HG02840 (cell line): ENCODE measurements around the gene CCNC.

Source experiments
- ATAC-seq: cut with Tn5 transposase; IDR thresholded peaks from one replicate; pipeline ENCODE4 v1.9.1; 2021; ENCODE audit warnings: mild to moderate bottlenecking, moderate library complexity, moderate number of reproducible peaks; ENCODE audit not compliant: unreplicated experiment, low FRiP score

The CCNC gene, protein sequence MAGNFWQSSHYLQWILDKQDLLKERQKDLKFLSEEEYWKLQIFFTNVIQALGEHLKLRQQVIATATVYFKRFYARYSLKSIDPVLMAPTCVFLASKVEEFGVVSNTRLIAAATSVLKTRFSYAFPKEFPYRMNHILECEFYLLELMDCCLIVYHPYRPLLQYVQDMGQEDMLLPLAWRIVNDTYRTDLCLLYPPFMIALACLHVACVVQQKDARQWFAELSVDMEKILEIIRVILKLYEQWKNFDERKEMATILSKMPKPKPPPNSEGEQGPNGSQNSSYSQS

DNA sequence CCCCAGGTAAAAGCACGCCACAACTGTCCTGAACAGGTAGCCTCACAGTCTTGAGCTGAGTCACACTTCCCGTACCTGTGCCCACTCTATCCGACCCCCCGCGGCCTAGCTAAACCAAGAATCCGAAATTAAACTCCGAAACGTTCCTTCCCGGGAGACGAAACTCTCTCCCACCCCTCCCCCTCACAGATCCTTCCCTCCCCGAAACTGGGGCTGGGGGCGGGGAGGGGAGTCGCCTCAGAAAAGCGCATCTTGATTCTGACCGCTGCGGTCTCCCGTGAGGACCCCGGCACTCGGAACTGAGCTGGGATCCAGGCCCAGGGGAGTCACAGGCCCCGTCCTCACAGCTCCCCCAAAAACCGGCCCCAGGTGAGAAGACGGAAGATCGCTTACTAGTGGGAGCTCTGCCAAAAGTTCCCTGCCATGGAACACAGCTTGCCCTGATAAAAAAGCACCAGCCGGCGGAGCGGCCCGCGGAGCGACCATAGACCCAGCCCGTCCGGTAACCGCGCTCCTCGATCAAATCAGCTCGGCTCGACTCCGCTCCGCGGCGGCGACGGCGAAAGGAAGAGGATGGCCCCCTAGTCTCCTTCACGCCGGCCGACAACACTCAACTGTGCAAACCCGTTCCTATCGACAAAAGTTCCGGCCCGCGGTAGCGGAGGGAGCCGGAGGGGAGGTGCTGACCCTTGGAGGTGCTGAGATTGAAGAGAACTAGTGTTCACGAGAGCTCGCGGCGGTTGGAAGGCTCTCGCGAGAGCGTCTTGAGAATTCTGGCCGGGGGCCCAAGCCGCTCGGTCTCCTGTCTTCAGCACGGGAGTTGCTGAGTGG lies at the start of gene CCNC:
Gene CCNC, minus strand, starts transcription at position 558 of the 831 bp plus-strand sequence. Its CDS starts 133 bp downstream, at position 425.
- peak; percentile 98 for ATAC-seq

DNA sequence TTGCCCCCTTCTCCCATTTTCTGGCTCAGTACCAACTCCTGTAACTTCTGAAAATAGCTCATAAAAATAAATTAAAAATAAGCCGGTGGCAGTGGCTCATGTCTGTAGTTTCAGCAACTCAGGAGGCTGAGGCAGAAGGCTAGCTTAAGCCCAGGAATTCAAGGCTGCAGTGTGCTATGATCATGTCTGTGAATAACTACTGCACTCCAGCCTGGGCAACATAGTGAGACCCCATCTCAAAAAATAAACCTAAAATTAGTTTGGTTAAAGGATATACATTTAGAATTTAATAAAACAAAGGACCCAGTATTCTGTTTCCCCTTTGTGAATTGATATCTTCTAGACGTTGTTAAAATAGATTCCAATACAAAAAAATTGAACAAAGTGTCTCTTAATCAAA lies 48.7 kb upstream of the CCNC start:
- ATAC-seq = no peak

DNA sequence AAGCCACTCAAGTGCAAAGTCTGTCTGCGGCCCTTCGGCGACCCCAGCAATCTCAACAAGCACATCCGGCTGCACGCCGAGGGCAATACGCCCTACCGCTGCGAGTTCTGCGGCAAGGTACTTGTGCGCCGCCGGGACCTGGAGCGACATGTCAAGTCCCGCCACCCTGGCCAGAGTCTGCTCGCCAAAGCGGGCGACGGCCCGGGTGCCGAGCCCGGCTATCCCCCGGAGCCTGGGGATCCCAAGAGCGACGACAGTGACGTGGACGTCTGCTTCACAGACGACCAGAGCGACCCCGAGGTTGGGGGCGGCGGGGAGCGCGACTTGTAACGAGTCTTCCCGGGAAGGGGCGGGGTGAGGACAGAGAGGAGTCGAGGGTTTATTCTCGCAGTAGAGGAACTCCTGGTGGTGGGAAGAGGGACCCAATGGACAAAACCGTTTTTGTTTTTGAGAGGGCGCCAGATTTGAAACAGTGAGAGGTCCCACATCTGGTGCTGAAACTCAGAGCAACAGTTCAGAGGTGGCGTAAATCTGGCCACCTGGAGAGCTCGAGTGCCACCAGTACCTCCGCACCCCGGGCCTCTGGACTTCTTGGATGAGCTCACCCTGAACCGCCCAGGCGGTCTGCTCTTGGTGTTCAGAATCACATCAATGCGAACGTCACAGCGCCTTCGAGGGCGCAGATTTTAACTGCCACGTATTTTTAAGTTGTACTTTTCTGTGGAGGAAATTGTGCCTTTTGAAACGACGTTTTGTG lies 46.1 kb upstream of the CCNC start:
- ATAC-seq = peak; percentile 4

DNA sequence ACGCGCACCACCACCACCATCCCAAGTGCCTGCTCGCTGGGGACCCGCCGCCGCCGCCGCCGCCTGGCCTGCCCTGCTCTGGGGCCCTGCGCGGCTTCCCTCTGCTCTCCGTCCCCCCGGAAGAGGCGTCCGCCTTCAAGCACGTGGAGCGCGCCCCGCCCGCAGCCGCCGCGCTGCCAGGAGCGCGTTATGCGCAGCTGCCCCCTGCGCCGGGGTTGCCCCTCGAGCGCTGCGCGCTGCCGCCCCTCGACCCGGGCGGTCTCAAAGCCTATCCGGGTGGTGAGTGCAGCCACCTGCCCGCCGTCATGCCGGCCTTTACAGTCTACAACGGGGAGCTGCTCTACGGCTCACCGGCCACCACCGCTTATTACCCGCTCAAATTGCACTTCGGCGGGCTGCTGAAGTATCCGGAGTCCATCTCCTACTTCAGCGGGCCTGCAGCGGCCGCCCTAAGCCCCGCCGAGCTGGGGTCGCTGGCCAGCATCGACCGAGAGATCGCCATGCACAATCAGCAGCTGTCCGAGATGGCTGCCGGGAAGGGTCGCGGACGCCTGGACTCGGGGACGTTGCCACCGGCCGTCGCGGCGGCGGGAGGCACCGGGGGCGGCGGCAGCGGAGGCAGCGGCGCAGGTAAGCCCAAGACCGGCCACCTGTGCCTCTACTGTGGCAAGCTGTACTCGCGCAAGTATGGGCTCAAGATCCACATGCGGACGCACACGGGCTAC lies 45.4 kb upstream of the CCNC start:
- peak; percentile 48 for ATAC-seq

DNA sequence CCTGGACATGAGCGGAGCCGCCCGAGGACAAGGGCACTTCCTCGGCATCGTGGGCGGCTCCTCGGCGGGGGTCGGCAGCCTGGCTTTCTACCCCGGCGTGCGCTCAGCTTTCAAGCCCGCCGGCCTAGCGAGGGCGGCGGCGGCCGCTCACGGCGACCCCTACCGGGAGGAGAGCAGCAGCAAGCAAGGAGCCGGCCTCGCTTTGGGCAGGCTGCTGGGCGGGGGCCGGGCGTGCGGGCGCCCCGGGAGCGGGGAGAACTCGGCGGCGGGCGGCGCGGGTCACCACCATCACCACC lies 44.9 kb upstream of the CCNC start:
- peak; percentile 54 for ATAC-seq

DNA sequence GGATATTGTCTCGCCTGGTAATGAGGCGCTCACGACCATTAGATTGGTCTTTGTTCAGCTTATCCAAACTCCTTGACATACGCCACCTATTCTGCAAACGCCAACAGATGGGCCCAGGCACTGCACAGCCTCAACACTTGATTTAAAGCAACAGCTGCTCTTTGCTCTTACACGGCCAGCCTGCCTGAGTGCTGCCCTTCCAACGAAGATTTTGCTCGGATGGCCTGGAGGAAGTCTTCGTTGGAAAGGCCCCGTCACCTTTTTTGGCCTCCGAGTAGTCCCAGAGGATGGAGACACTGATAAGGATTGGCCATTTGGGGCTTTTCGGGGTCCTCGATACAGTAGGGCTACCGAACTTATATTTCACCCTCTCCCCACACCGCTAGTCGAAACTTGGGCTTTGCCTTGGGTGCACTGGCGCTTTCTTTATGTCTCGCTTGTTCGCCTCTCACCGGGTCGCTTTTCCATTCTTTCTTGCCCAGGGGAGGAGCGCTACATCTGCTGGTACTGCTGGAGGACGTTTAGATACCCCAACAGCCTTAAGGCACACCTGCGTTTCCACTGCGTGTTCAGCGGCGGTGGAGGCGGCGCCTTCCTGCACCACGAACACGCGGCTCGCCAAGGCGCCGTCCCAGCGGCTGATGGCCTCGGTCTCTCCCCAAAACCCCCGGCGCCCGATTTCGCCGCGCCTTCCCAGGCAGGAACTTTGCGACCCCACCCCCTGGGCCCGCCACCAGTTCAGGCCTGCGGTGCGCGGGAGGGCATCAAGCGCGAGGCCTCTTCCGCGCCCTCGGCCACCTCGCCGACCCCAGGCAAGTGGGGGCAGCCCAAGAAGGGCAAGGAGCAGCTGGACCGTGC lies 44.3 kb upstream of the CCNC start:
- peak; percentile 9 for ATAC-seq

DNA sequence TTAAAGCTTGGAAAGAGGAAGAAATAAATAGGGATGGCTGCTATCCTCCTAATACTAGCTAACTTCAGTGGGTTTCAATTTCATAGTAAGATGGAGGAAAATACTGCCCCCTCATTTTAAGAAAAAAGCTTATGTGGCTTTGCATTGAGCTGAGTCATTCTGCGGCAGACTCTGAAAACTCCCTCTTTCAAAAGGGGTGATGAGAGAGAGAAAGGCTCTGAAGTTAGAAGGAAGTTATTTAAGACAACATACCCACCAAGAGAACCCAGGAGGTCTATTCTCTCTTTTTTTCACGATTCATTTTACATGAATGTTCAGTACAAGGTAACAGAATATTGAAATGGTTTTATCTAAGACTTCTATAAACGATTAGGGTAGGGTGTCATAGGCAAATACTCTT lies 42.7 kb upstream of the CCNC start:
- ATAC-seq = peak; percentile 55

DNA sequence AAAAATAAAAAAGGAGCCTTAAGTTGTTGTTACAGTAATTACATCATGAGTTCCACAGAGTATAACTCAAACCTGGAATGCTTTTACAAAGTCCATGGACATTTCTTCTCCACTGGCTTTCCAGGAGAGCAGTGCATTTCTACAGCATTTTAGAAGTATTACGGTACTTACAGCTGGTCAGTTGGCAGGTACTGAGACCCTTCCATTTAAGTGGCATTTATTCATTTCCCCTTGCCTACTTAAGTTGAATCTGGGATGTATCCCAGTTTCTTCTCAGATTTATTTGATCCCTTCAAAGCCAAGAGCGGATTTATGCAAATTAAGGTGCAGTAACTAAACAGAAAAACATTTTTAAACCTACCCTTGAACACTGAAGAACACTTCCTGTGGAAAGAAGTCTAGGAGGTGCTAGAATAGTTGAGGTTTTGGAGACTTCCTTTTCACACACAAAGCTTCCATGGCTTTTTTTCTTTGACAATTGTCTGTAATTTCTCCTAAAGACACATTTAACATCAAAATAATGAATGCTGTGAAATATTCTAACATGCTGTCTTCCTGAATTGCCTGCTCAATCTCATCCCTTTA lies 41.5 kb upstream of the CCNC start:
- ATAC-seq = no peak

DNA sequence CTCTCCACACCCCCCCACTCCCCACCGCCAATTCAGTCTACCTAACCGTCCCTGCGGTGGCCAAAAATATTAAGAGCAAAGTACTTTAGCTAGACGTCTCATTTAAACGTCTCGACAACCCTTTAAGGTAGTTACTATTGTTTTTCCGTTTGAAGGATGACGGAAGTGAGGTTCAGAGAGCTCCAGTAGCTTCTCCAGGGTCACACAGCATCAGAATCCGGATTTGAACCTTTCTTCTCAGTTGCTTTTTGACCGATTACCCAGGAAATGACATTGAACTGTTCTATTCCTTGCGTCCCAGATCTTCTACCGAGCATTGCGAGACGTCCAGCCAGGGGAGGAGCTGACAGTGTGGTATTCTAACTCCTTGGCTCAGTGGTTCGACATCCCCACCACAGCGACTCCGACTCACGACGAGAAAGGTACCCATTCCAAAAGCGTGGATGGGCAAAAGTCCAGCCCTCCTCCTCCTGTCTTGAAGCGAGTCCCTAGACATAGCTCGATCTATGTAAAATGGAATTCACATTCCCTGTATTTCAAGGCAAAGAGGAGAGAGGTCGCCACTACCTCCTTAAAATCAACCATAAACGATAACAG lies 40.5 kb upstream of the CCNC start:
- no peak for ATAC-seq

DNA sequence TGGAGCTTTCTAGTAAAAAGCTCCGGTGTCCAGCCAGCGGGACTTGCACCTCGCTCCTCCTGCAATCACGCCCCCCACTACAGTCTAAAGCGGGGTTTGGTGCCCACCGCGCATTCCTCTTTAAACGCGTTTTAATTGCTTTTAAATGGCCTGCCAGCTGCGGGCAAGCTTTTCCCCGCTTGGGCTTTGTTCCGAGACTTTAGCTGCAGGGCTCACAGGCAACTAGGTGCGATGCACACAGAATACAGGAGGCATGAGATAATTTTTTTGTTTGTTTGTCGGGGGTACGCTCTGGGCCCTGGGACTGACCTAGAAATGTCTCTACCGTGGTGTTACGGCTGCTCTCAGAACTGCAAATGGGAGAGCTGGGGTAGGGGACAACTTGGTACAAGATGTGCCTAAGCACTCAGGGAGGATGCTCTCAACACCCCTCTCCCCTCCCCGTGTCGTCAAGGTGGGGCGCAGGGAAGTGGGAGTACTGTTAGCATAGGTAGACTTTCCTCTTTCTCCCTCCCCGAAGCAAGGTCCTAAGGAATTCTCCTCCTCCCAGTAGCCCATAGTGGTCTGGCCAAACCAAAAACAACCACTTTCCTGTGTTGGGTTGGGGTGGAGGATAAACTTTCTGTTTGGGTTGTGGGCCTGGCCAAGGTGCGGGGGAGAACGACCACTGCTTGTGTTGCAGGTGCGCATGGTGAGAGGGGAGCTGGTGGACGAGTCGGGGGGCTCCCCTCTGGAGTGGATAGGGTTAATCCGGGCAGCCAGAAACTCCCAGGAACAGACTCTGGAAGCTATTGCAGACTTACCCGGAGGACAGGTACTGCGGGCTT lies 39.8 kb upstream of the CCNC start:
- no peak for ATAC-seq

DNA sequence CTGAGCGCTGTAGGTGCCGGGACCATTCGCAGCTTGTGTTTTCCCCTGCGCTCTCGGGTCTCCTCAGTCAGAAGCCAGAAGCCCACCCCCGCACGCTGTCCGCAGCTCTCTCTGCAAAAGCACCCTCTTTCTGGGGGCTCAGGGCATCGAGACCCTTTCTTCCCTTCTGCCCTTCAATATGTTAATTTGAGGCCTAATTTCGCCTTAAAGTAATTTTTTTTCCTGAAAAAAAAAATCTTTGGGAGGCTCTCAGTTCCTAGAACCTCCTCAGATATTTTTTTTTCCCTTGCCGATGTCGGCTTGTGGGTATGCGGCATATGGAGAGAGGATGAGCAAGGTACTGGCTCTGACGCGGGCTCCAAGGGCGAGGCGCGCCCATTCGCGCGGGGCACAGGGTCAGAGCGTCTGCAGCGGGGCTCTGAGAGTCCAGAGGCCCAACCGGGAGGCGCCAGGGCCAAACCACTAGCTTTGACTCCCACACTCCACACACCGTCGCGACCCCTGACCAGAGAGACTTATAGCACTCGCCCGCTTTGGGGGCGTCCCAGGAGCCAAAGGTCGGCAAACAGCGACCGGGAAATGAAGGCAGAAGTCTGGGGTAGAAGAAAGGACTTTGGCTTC lies 39.1 kb upstream of the CCNC start:
- no peak for ATAC-seq

DNA sequence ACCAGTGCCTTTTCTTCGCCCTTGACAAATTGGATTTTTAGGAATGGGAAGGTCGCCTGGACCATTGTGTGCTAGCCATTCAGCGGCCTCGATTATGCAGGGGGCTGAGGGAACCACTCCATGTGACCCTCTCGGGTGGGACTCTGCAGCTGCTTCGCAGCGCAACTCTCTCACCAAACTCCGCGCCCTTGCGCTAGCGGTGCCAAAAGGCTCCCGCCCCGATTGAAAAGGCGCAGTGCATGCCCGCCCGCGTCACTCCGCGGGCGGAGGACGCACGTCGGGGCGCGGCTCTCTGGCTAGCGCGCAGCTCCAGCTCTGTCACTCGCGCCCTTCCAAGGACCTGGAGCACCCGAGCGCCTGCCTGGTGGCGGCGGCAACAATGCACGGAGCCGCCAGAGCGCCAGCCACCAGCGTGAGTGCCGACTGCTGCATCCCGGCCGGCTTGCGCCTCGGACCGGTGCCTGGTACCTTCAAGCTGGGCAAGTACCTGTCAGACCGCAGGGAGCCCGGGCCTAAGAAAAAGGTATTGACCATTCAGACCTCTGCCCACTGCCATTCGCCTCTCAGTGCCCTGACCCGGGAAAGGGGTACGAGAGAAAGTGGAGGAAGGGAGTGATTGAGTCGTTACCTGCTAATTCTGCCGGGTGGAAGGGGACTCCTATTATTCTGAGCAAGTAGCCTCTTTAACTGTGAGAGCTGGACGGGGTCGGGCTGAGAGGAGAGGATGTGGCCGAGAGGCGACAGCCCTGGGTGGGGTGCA lies 38.4 kb upstream of the CCNC start, which contains the start of gene PRDM13:
Gene PRDM13, plus strand, starts transcription at position 178 of the 760 bp plus-strand sequence. Its CDS starts 202 bp downstream, at position 380.
- ATAC-seq = no peak

DNA sequence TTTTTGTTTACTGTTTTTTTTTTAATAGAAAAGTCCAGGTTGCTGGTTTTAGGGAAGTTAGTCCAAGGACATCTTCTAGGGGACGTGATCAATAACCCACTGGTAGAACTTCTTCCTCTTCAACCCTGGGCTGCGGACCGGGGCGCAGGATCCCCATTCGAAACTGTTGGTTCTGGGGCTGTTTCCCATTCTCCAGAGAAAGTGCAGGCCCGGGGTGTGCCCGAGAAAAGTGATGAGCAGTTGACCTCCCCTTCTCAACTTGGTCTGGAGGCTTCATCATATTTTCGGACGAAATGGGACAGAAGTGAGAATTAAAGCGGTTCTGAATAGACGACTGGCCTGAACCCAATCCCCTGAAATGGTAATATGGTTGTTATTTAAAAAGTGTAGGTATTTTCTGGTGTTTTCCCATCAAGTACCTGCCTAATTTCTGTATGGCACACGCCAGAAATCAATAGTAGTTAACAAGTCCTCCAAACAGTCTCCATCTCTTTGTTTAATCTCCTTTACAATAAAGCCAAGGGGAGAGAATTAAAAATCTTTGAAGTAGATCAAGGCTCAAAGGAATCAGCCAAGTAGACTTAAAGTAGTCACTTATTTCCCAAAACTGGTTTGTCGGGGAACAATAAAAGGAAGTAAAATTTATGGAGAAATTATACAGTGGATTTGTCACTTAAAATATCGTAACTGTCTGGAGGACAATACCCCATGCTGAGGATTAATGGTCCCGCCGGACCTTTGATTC lies 37.6 kb upstream of the CCNC start:
- no peak for ATAC-seq

DNA sequence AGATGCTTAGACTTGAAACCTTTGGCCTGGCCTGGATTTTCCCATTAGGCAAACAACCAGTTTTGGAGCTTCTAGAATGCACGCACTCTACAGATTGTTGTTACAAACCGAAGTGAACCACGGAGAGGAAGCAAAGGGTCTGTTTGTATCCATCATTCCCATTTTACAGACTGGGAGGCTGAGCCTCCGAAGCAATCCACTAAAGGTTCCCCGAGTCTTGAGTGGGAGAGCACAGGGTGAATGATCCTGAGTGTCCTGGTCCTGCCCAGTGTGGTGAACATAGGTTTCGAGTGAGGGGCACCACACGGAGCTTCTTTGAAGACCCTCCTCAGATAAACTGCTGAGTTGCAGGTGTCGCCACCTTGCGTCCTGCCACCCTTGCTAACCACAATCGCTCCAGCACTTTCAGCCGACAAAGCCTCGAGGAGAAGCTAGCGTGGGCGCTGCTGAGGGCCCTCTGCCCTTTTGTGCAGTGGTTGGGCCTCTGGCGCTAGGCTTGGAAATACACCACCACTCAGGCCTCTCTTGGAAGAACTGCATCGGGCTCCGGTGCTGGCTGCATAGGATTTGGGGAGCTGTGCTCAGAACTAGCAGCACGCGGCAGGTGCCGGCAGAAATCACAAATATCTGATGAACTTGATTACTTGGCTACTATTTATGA lies 36.7 kb upstream of the CCNC start:
- no peak for ATAC-seq

DNA sequence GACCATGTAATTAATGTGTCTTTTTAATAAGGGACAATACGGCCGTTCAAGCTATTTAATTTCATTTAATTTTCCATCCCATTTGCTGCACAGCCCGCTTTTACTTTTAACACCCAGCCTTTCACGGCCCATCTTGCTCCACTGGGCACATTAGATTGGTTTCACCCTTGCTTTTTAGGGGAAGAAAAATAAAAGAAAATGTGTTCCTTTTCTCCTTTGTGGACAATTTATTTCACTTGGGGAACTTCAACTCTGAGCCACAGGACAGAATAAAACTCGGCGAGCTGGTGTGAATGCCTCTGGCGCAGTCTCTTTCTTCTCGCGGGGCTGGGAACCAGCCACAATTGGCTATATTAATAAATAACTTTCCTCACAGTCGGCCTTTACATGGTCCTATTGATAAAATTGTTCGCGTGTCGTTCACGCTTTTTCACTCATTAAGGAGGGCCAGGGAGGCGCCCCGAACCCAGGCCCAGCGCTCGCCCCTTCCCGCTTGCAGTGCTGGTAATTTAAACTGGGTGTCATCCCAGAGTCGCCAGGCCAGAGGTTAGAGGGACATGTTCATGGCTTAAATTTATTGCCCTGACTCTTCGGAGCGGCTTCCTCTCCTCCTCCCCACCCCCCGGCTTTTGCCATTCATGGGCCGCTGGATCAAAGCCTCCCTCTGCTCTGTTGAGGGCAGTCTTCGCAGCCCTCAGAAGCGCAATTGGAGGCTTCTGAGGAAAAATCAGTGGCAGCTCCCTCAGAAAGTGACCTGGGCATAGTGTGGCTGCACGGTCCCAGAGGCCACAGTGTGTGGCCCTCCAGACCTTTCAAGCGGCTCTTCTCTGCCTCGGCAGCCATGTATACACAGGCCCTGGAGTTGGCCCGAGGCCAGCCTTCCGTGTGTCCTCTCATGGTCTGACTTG lies 36.0 kb upstream of the CCNC start:
- no peak for ATAC-seq
